SK-N-SH (cell line): Measurements from ENCODE around the gene ZNF514. TPM values are rescaled to one million over a fixed set of nuclear protein-coding genes. Genes with fewer than 3 reads are reported as not detected.

Source experiments
- CTCF ChIA-PET: fragments of 300-600, 350-600 bp; formaldehyde crosslinking; extraction: SDS; loops from one replicate; lab custom pipeline; 2021; lab: Yijun Ruan, JAX
- POLR2A ChIA-PET: fragments of 350-600 bp; sonication (Branson Sonifier 250); formaldehyde crosslinking; extraction: SDS; loops from one replicate; lab custom pipeline; 2020; ENCODE audit warnings: antibody characterized with exemption, inconsistent platforms; lab: Yijun Ruan, JAX
- DNase-seq: peaks from one replicate; pipeline ENCODE4 v3.0.0; 2012
- H2AFZ ChIP-seq: fragments of 200-600 bp; sonication (generic); 2 replicates; pipeline ENCODE4 v1.8.1; 2016; ENCODE audit warnings: antibody characterized with exemption, mild to moderate bottlenecking, low read depth
- H3F3A ChIP-seq: fragments of 200-600 bp; sonication (generic); replicated peaks from 2 replicates; pipeline ENCODE3; 2016; ENCODE audit warnings: antibody characterized with exemption, mild to moderate bottlenecking; ENCODE audit not compliant: insufficient read depth
- H3K27ac ChIP-seq, 2 experiments: fragments of 200-500 bp in 1 of 2; fragments of 200-600 bp in 1 of 2; sonication (Bioruptor generic) in 1 of 2; sonication (generic), shearing (Covaris generic) in 1 of 2; 2 replicates each; pipeline versions ENCODE4 v1.5.1 to v1.6.1; 2014 to 2016; ENCODE audit warnings: low read depth in 2 of 2, inconsistent platforms in 1 of 2, low read length in 1 of 2, mild to moderate bottlenecking in 1 of 2, mixed read lengths in 1 of 2
- H3K27me3 ChIP-seq: fragments of 200-600 bp; sonication (generic), shearing (Covaris generic); 2 replicates; pipeline ENCODE4 v1.6.1; 2016; ENCODE audit warnings: mixed run types; ENCODE audit not compliant: insufficient read depth
- H3K36me3 ChIP-seq, 2 experiments: fragments of 200-500 bp in 1 of 2; fragments of 200-600 bp in 1 of 2; sonication (Bioruptor generic) in 1 of 2; sonication (generic) in 1 of 2; replicated peaks in 1 of 2; 2 replicates each; pipeline versions ENCODE3 to v1.5.1; 2014 to 2016; ENCODE audit warnings: low read length in 1 of 2, mild to moderate bottlenecking in 1 of 2; ENCODE audit not compliant: insufficient read depth in 2 of 2, control insufficient read depth in 1 of 2
- H3K4me1 ChIP-seq, 2 experiments: fragments of 200-500 bp in 1 of 2; fragments of 200-600 bp in 1 of 2; sonication (Bioruptor generic) in 1 of 2; sonication (generic), shearing (Covaris generic) in 1 of 2; 2 replicates each; pipeline versions ENCODE4 v1.5.1 to v1.6.1; 2014 to 2016; ENCODE audit warnings: low read depth in 1 of 2, low read length in 1 of 2, mixed run types in 1 of 2; ENCODE audit not compliant: insufficient read depth in 2 of 2, control insufficient read depth in 1 of 2
- H3K4me2 ChIP-seq: fragments of 200-600 bp; sonication (generic), shearing (Covaris generic); 2 replicates; pipeline ENCODE4 v1.6.1; 2017; ENCODE audit warnings: mixed run types
- H3K4me3 ChIP-seq, 2 experiments: fragments of 200-500 bp in 1 of 2; fragments of 200-600 bp in 1 of 2; sonication (Bioruptor generic) in 1 of 2; sonication (generic), shearing (Covaris generic) in 1 of 2; 2 replicates each; pipeline versions ENCODE4 v1.5.1 to v1.8.1; 2014 to 2016; ENCODE audit warnings: low read depth in 2 of 2, inconsistent platforms in 1 of 2, low read length in 1 of 2, mild to moderate bottlenecking in 1 of 2, mixed read lengths in 1 of 2, moderate library complexity in 1 of 2
- H3K79me2 ChIP-seq: fragments of 200-600 bp; sonication (generic); 2 replicates; pipeline ENCODE4 v1.8.1; 2017; ENCODE audit warnings: mild to moderate bottlenecking; ENCODE audit not compliant: insufficient read depth
- H3K9ac ChIP-seq: fragments of 200-600 bp; sonication (generic); 2 replicates; pipeline ENCODE4 v1.6.1; 2017; ENCODE audit warnings: mixed run types
- H3K9me2 ChIP-seq: fragments of 200-600 bp; sonication (generic); 2 replicates; pipeline ENCODE4 v1.6.1; 2017; ENCODE audit warnings: mixed run types
- H3K9me3 ChIP-seq: fragments of 200-600 bp; sonication (generic); 2 replicates; pipeline ENCODE4 v1.6.1; 2017; ENCODE audit warnings: mixed run types, mild to moderate bottlenecking, moderate library complexity
- H4K20me1 ChIP-seq: fragments of 200-600 bp; sonication (generic); 2 replicates; pipeline ENCODE4 v1.6.1; 2017; ENCODE audit warnings: mild to moderate bottlenecking, mixed run types; ENCODE audit not compliant: insufficient read depth
- EP300 ChIP-seq, 2 experiments: IDR thresholded peaks; 2 replicates each; pipeline versions ENCODE4 v1.4.0 to v1.6.1; 2012; ENCODE audit warnings: borderline replicate concordance in 1 of 2, low read depth in 1 of 2, low read length in 1 of 2
- EZH2phosphoT487 ChIP-seq: fragments of 200-600 bp; sonication (generic); IDR thresholded peaks from 2 replicates; pipeline ENCODE4 v1.6.1; 2017; ENCODE audit warnings: low read depth, mixed run types, mild to moderate bottlenecking, antibody characterized with exemption, moderate library complexity, borderline replicate concordance
- IRF3 ChIP-seq: fragments of 150-350 bp; IDR thresholded peaks from 2 replicates; pipeline ENCODE4 v1.6.1; 2016; ENCODE audit warnings: mild to moderate bottlenecking, low read depth, low read length
- REST ChIP-seq: IDR thresholded peaks from 2 replicates; pipeline ENCODE4 v1.6.1; 2012; ENCODE audit warnings: mild to moderate bottlenecking, low read depth, low read length, moderate library complexity
- SMC3 ChIP-seq: IDR thresholded peaks from 2 replicates; pipeline ENCODE4 v1.6.1; 2012; ENCODE audit warnings: low read depth, low read length, improper control_type of control experiment
- WGBS: methylation state at CpG from one replicate; pipeline ENCODE4 v1.1.6; 2017; ENCODE audit warnings: low lambda C conversion rate; 5-methylcytosine and 5-hydroxymethylcytosine counted together
- polyA plus RNA-seq, 3 experiments: library from polyadenylated mRNA; depleted of rRNA; stranded (reverse); fragments of >200 nt; gene quantifications; 2 replicates each; pipeline ENCODE4 v1.2.3, GENCODE V29; 2012

Gene ZNF514
- polyA plus RNA-seq, 1 of the 3 experiments (the other 2 are of a cell fraction) = 9.0 TPM

GRCh38 chr2:95179451-95179850 lies 19.8 kb upstream of the ZNF514 start:
- no peak overlapping the region for H3K4me2 ChIP-seq
- H3K27me3 ChIP-seq = no peaks in the 10 kb centered on the region
- H3F3A ChIP-seq = no peaks in the 10 kb centered on the region
- H2AFZ ChIP-seq = no peak overlapping the region
- TF ChIP-seq REST (no peak), IRF3 (no peak)
- no peaks in the 10 kb centered on the region for H3K9me2 ChIP-seq
- POLR2A ChIA-PET = no interaction called here
- H3K4me3 ChIP-seq = no peak overlapping the region
- DNase-seq = no peak
- H4K20me1 ChIP-seq = no peaks in the 10 kb centered on the region
- no peak overlapping the region for H3K9ac ChIP-seq
- H3K27ac ChIP-seq = no peak overlapping the region
- H3K9me3 ChIP-seq = no peaks in the 10 kb centered on the region
- peaks cover 40 to 41% of the 10 kb centered on the region in 2 experiments for H3K36me3 ChIP-seq
- WGBS = 95% methylated on average over 7 of the region's 7 CpGs
- CTCF ChIA-PET = interaction anchor here (0.6 kb wide), 1 partner anchor 34 kb away, joined by 3 read pairs; no protein-coding TSS in a partner anchor
- H3K4me1 ChIP-seq = no peaks in the 10 kb centered on the region
- H3K79me2 ChIP-seq = 0 out of 2 replicates have a peak, but pooled peaks cover 7% of the 10 kb centered on the region

GRCh38 chr2:95174031-95174542 lies 14.4 kb upstream of the ZNF514 start:
- POLR2A ChIA-PET = no interaction called here
- DNase-seq = no peak
- H3F3A ChIP-seq = no peaks in the 10 kb centered on the region
- H4K20me1 ChIP-seq = no peaks in the 10 kb centered on the region
- H3K9me3 ChIP-seq = no peaks in the 10 kb centered on the region
- H3K79me2 ChIP-seq = peaks cover 16% of the 10 kb centered on the region
- no peaks in the 10 kb centered on the region for H3K4me1 ChIP-seq
- H3K4me3 ChIP-seq = no peak overlapping the region
- H3K36me3 ChIP-seq = peaks cover 8 to 15% of the 10 kb centered on the region in 2 experiments
- H3K4me2 ChIP-seq = no peak overlapping the region
- no peak overlapping the region for H3K9ac ChIP-seq
- WGBS = 88% methylated on average over 2 of the region's 2 CpGs
- no peaks in the 10 kb centered on the region for H3K9me2 ChIP-seq
- H2AFZ ChIP-seq = no peak overlapping the region
- no peaks in the 10 kb centered on the region for H3K27me3 ChIP-seq
- no peak overlapping the region for H3K27ac ChIP-seq
- TF ChIP-seq EZH2phosphoT487 (no peak), EP300 (IDR thresholded peaks at IDR 0.05; ENCODE audit: borderline replicate concordance in 1 of 2, low read depth in 1 of 2, low read length in 1 of 2) (no peak)
- CTCF ChIA-PET = interaction anchor here (0.8 to 1.2 kb wide), 2 partner anchors 33 to 171 kb away, joined by 3 to 4 read pairs; partner anchors contain the start of gene ZNF892

GRCh38 chr2:95171902-95172301 lies 12.3 kb upstream of the ZNF514 start:
- H3K27ac ChIP-seq = no peak overlapping the region
- DNase-seq = no peak
- TF ChIP-seq SMC3 (no peak), REST (no peak)
- CTCF ChIA-PET = no interaction called here
- no peaks in the 10 kb centered on the region for H3F3A ChIP-seq
- H2AFZ ChIP-seq = no peak overlapping the region
- H3K4me1 ChIP-seq = no peaks in the 10 kb centered on the region
- WGBS = 85% methylated on average over 7 of the region's 7 CpGs
- H3K4me2 ChIP-seq = no peak overlapping the region
- no peaks in the 10 kb centered on the region for H3K27me3 ChIP-seq
- POLR2A ChIA-PET = no interaction called here
- peaks cover 3 to 4% of the 10 kb centered on the region in 2 experiments for H3K36me3 ChIP-seq
- H3K79me2 ChIP-seq = peaks cover 23% of the 10 kb centered on the region
- H3K9ac ChIP-seq = no peak overlapping the region
- no peak overlapping the region for H3K4me3 ChIP-seq
- no peaks in the 10 kb centered on the region for H4K20me1 ChIP-seq
- H3K9me2 ChIP-seq = no peaks in the 10 kb centered on the region
- no peaks in the 10 kb centered on the region for H3K9me3 ChIP-seq
